UCSD-AML1 (cell line): ENCODE results near the gene CXXC5.
A peak's percentile ranks its signal among the peaks of the same experiment; 100 is the strongest.

ENCODE experiments used
- DNase-seq: peaks from one replicate; lab custom pipeline; 2025; ENCODE audit not compliant: unreplicated experiment; lab: John Stamatoyannopoulos, UW

Gene CXXC5

GRCh38 chr5:139678751-139679750, 30.9 kb downstream of the CXXC5 start:
- DNase-seq: no peak

DNA sequence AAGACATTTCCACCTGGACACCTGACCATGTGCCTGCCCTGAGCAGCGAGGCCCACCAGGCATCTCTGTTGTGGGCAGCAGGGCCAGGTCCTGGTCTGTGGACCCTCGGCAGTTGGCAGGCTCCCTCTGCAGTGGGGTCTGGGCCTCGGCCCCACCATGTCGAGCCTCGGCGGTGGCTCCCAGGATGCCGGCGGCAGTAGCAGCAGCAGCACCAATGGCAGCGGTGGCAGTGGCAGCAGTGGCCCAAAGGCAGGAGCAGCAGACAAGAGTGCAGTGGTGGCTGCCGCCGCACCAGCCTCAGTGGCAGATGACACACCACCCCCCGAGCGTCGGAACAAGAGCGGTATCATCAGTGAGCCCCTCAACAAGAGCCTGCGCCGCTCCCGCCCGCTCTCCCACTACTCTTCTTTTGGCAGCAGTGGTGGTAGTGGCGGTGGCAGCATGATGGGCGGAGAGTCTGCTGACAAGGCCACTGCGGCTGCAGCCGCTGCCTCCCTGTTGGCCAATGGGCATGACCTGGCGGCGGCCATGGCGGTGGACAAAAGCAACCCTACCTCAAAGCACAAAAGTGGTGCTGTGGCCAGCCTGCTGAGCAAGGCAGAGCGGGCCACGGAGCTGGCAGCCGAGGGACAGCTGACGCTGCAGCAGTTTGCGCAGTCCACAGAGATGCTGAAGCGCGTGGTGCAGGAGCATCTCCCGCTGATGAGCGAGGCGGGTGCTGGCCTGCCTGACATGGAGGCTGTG, 32.4 kb downstream of the CXXC5 start:
- DNase-seq: no peak

- DNase-seq: no peak
These were observed 32.9 kb downstream of the CXXC5 start for GRCh38 chr5:139681112-139681458.

- DNase-seq: no peak
These were observed 33.3 kb downstream of the CXXC5 start for GRCh38 chr5:139681466-139681865.

GRCh38 chr5:139682016-139682975, 34.1 kb downstream of the CXXC5 start:
- no peak for DNase-seq

- no peak for DNase-seq
These were observed 35.4 kb downstream of the CXXC5 start for GRCh38 chr5:139683295-139684271.

DNA sequence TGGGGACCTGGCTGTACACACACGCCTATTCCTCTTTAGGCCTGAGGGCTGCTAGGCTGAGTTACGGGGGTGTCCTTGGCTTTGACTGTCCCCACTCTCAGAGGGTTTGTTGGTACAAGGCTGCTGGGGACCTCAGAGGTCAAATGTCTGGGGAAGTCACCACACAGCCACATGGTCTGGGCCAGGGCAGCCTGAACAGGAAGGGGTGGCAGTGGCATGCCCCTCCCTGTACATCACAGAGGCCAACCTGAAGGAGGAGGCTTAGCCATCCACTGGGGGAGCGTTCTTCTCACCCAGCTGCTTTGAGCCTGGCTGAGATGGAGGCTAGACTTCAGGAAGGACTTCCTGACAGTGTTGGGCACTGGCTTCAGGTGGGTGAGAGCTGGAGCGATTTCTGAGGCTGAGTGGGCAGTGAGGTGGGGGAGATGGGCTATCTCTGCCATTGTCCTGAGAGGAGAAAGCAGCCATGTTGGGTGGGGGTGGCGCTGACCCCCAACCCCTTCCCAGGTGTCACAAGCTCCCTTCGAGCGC, 36.3 kb downstream of the CXXC5 start:
- DNase-seq: no peak

- no peak for DNase-seq
These were observed 37.0 kb downstream of the CXXC5 start for GRCh38 chr5:139684881-139685749.

GRCh38 chr5:139685886-139686285, 37.7 kb downstream of the CXXC5 start:
- no peak for DNase-seq

GRCh38 chr5:139686356-139686705, 38.2 kb downstream of the CXXC5 start:
- no peak for DNase-seq

DNA sequence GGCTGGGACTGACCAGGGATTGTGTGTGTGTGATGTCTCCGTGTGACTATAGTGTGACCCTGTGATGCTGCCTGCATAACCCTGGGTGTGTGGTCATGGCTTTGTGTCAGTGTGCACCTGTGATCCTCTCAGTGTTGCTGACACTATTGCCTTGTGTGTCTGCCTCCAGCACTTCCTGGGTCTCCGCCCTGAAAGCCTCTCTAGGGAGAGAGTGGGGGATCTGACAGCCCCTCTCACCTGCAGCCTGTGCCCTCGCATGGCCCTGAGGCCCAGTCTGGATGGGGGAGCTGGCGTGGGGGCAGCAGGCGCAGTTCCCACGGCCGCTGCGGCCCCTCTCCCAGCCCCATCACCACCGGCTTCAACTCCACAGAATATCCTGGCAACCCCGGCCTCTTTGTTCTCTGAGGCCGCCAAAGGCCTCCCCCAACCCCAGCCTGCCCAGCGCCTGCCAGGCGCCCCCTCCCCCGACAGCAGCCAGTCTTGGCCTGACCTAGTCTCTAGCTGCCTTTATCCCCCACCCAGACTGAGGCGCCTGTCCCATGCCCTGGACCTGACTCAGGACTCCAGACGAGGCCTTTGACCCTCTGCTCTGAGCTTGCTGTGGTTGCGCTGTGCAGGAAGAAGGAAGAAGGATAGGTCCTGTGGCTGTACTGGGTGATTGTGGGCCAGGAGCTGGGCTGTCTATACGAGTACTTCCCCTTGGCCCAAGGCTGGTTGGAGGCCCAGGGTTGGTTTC, 38.7 kb downstream of the CXXC5 start:
- DNase-seq: peak; percentile 35

- DNase-seq: no peak
These were observed 39.5 kb downstream of the CXXC5 start for GRCh38 chr5:139687656-139688055.

- no peak for DNase-seq
These were observed 40.0 kb downstream of the CXXC5 start for GRCh38 chr5:139688088-139688702.

GRCh38 chr5:139688751-139689372, 40.7 kb downstream of the CXXC5 start:
- DNase-seq: no peak

- no peak for DNase-seq
These were observed 41.5 kb downstream of the CXXC5 start for GRCh38 chr5:139689631-139690063.

DNA sequence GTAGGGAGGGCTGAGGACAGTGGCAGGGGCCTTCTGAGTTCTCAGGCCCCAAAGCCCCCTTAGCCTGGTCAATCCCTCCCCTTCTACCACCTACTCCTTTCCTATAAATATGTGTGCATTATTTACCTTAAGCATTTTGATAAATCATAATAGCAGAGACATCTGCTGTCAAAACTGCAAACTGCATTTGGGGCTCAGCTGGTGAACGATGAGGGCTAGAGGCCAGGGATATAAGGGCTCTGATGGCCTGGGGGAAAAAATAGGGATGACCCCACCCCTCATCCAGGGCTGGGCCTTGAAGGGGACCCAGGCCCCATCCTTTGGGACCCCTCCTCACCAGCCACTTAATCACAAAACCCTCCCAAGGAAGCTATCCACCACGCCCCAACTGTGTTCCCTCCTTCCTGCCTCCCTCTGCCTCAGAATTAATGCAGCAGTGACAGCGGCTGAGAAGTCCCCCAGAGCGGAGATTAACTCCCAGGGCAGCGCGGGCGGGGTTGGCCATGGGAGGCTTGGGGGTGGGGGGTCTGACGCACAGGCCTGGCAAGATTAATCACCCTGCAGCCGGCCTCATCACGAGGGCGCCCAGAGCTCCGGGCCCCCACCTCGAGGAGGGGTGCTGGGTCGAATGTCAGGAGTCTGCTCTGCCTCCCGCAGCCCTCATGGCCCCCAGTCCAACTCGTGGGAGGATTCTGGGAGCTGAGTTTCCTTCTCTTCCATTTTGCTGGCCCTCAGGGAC, 42.1 kb downstream of the CXXC5 start:
- DNase-seq: no peak
